Central memory CD8-positive, alpha-beta T cell (primary cell): ENCODE measurements around the gene ADGRB3.

Experiments
- ATAC-seq: fragments of 150-1000 bp; cut with Tn5 transposase; replicated peaks from 2 replicates; pipeline ENCODE4 v1.10.0; 2022; ENCODE audit warnings: mild to moderate bottlenecking, moderate FRiP score, moderate number of reproducible peaks; ENCODE audit not compliant: poor library complexity, severe bottlenecking; ENCODE audit errors: extremely low read depth
- DNase-seq, 2 donors: peaks; one replicate each; pipeline ENCODE4 v3.0.0; 2021; ENCODE audit warnings: low spot score in 2 of 2
- H3K27ac Mint-ChIP-seq: one replicate; pipeline ENCODE4 v1.8.0; 2022; ENCODE audit warnings: low read depth, mild to moderate bottlenecking, moderate library complexity, mixed read lengths
- H3K27me3 Mint-ChIP-seq: one replicate; pipeline ENCODE4 v1.8.0; 2022; ENCODE audit warnings: mixed read lengths
- H3K36me3 Mint-ChIP-seq: one replicate; pipeline ENCODE4 v1.8.0; 2022; ENCODE audit warnings: mild to moderate bottlenecking, moderate library complexity, mixed read lengths; ENCODE audit not compliant: insufficient read depth
- H3K4me1 Mint-ChIP-seq: one replicate; pipeline ENCODE4 v1.8.0; 2022; ENCODE audit warnings: mixed read lengths
- H3K4me3 Mint-ChIP-seq: one replicate; pipeline ENCODE4 v1.8.0; 2022; ENCODE audit warnings: mild to moderate bottlenecking, moderate library complexity, mixed read lengths
- H3K9me3 Mint-ChIP-seq: one replicate; pipeline ENCODE4 v1.8.0; 2022; ENCODE audit warnings: mixed read lengths

The ADGRB3 gene

DNA sequence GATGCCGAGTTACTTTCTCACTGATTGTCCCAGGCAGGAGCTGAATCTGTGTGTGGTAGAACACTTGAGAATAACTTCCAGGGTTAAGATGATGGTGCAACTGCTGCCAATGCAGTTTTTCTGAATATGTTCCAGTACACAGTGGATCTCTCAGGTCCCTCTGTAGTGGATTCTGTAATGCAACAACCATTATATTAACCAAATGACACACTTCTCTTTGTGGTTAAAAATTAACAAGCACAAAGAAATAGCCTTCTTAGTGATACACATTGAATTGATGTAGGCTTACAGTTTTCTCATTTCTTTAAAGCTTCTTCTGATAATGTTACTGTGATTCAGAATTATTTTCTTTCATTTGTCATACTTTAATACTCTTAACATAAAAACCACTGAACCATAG is 383.8 kb downstream of the ADGRB3 start:
- H3K27me3 Mint-ChIP-seq, result no peaks in the 10 kb centered on the region
- H3K36me3 Mint-ChIP-seq, result no peaks in the 10 kb centered on the region
- H3K4me3 Mint-ChIP-seq, result no peak overlapping the region
- ATAC-seq (no peak), DNase-seq (no peak)
- H3K27ac Mint-ChIP-seq, result no peak overlapping the region
- peaks cover 11% of the 10 kb centered on the region for H3K9me3 Mint-ChIP-seq
- H3K4me1 Mint-ChIP-seq, result no peaks in the 10 kb centered on the region

DNA sequence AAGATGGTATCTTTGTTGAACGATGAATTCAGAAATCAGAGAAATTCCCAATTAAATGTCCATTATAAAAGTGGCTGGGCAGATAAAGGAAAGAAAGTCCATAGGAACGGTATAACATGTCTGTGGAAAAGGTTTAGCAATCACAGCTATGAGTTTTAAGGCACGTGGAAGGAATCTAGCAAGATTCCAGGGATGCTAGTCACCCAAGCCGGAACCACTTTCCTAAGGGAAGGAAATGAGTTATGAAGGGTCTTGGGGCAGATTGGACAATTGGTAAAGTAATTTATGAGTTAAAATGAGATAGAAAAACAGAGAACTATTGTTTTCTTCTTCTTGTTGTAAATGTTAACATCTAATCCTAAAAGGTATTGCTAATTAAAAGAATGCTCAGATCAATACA is 384.8 kb downstream of the ADGRB3 start:
- Mint-ChIP-seq H3K9me3 (peaks cover 11% of the 10 kb centered on the region), H3K36me3 (no peaks in the 10 kb centered on the region), H3K4me1 (no peaks in the 10 kb centered on the region), H3K27me3 (no peaks in the 10 kb centered on the region), H3K27ac (no peak overlapping the region), H3K4me3 (no peak overlapping the region)
- DNase-seq (no peak), ATAC-seq (no peak)

DNA sequence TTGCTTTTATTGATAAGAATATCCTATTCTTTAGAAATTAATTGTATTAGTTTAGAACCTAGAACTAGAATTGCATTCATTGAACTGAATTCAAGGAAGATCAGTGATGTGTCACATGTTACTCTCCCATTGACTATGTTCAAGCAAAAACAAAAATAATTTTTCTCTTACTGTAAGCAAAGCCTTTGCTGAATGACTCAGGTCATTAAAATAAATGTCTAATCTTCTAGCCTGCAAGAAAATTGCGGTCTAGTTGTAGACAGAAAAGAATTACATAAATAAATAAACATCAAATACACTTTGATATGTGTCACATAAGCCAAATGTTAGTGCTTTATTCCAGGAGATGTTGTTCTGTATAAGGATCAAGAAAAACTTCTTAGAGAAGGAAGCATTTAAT is 387.9 kb downstream of the ADGRB3 start:
- Mint-ChIP-seq H3K27ac (no peak overlapping the region), H3K27me3 (no peaks in the 10 kb centered on the region), H3K4me1 (no peaks in the 10 kb centered on the region), H3K9me3 (peaks cover 18% of the 10 kb centered on the region), H3K36me3 (no peaks in the 10 kb centered on the region), H3K4me3 (no peak overlapping the region)
- no peak for ATAC-seq
- no peak for DNase-seq

GRCh38 chr6:69026243-69026642 is 391.2 kb downstream of the ADGRB3 start:
- H3K27me3 Mint-ChIP-seq, result no peaks in the 10 kb centered on the region
- H3K36me3 Mint-ChIP-seq, result no peaks in the 10 kb centered on the region
- DNase-seq (no peak), ATAC-seq (no peak)
- H3K27ac Mint-ChIP-seq, result no peak overlapping the region
- H3K4me3 Mint-ChIP-seq, result no peak overlapping the region
- H3K4me1 Mint-ChIP-seq, result no peaks in the 10 kb centered on the region
- peaks cover 15% of the 10 kb centered on the region for H3K9me3 Mint-ChIP-seq

- Mint-ChIP-seq H3K4me3 (no peak overlapping the region), H3K36me3 (no peaks in the 10 kb centered on the region), H3K27ac (no peak overlapping the region), H3K4me1 (no peaks in the 10 kb centered on the region), H3K9me3 (peaks cover 19% of the 10 kb centered on the region), H3K27me3 (no peaks in the 10 kb centered on the region)
- ATAC-seq (no peak), DNase-seq (no peak)
Observed at GRCh38 chr6:69026715-69027114, 391.6 kb downstream of the ADGRB3 start.

GRCh38 chr6:69027861-69028260 is 392.8 kb downstream of the ADGRB3 start:
- Mint-ChIP-seq H3K4me3 (no peak overlapping the region), H3K4me1 (no peaks in the 10 kb centered on the region), H3K36me3 (no peaks in the 10 kb centered on the region), H3K27ac (no peak overlapping the region), H3K27me3 (no peaks in the 10 kb centered on the region), H3K9me3 (peaks cover 20% of the 10 kb centered on the region)
- no peak for ATAC-seq
- no peak for DNase-seq

DNA sequence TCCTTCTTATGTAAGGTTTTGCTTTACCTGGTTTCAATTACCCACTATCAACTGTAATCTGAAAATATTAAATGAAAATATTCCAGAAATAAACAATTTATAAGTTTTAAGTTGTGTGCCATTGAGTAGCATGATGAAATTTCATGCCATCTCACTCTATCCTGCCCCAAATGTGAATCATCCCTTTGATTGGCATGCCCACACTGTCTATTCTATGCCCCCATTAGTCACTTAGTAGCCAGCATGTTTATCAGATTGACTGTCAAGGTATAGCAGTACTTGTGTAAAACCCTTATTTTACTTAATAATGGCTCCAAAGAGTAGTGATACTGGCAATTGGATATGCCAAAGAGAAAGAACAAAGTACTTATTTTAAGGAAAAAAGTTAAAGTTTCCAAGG is 403.8 kb downstream of the ADGRB3 start:
- ATAC-seq (no peak), DNase-seq (no peak)
- Mint-ChIP-seq H3K9me3 (peaks cover 18% of the 10 kb centered on the region), H3K27ac (no peak overlapping the region), H3K36me3 (no peaks in the 10 kb centered on the region), H3K4me1 (no peaks in the 10 kb centered on the region), H3K27me3 (no peaks in the 10 kb centered on the region), H3K4me3 (no peak overlapping the region)

DNA sequence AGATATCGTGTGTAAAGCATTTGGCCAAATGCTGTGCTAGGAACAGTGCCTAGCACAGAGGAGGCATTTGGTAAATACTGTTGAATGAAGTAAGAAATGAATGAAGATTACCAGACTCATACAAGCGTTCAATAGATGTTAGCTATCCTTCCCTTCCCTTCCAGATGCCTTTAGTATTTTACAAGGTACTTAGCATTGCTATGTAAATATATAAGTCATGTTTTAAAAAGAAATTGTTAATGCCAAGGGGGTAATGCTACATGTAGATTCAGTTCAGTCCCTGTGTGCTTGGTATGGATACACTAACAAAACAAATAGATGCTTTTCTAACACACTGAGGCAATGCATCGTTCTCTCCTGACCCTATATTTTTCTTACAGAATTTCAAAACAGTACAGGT is 407.2 kb downstream of the ADGRB3 start:
- Mint-ChIP-seq H3K27ac (no peak overlapping the region), H3K27me3 (no peaks in the 10 kb centered on the region), H3K4me3 (no peak overlapping the region), H3K36me3 (no peaks in the 10 kb centered on the region), H3K9me3 (peaks cover 12% of the 10 kb centered on the region), H3K4me1 (no peaks in the 10 kb centered on the region)
- no peak for ATAC-seq
- DNase-seq, result no peak

DNA sequence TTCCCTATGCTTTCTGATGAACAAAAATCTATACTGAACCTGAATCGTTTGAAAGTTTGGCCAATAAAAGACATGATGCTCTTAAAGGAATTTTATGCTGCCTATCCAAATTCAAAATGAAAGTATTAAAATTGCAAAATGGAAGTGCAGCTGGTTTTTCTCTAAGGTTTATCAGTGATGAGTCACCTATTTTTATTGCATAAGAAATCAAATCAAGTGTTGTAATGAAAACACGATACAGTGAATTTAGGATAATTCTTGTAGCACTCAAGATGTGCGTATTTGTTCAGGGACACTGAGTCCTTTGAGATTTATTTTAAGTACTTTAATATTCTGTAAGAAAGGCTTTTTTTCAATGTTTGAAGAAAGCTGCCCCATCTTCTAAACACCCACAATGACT is 409.5 kb downstream of the ADGRB3 start:
- no peaks in the 10 kb centered on the region for H3K36me3 Mint-ChIP-seq
- no peak overlapping the region for H3K27ac Mint-ChIP-seq
- H3K4me3 Mint-ChIP-seq, result no peak overlapping the region
- no peaks in the 10 kb centered on the region for H3K4me1 Mint-ChIP-seq
- ATAC-seq, result no peak
- no peak for DNase-seq
- no peaks in the 10 kb centered on the region for H3K27me3 Mint-ChIP-seq
- peaks cover 12% of the 10 kb centered on the region for H3K9me3 Mint-ChIP-seq

DNA sequence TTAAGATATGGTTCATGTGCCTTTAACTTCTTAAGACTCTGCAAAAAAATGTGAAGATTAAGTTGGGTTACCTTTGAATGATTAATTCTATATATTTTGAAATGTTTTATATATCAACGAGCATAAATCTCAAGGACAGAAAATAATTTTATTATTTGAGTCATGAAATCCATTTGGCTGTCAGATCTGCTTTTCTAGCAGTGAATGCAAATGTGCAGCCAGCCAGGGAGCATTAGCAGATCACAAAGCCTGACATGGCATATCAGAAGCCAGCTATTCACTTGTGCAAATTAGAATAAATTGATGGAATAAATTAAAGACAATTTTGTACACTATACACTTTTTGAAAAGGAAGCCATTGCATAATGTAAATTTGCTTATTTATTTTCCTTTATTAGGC is 424.3 kb downstream of the ADGRB3 start:
- no peak overlapping the region for H3K27ac Mint-ChIP-seq
- no peaks in the 10 kb centered on the region for H3K27me3 Mint-ChIP-seq

DNA sequence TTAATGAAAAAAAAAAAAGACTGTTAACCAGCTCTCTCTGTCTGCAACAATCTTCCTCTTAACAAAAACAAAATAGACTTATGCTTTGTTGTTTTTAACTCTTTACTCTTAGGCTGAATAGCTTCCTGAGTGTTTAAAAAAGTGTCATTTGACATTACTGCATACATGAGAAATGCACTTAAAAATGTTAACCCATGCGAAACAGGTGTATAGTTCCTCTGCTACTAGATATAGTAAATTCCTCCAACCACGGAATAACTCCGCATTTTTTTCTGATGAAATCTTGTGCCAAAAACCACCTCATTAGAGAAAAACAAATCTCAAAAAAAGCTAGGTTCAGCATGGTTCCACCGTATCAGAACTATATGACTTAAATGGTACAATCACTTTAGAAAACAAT is 426.0 kb downstream of the ADGRB3 start:
- H3K4me1 Mint-ChIP-seq, result no peaks in the 10 kb centered on the region

More for the DNA sequence above, 424.3 kb downstream of the ADGRB3 start:
- Mint-ChIP-seq H3K4me1 (no peaks in the 10 kb centered on the region), H3K36me3 (no peaks in the 10 kb centered on the region), H3K4me3 (no peak overlapping the region), H3K9me3 (peaks cover 21% of the 10 kb centered on the region)
- ATAC-seq (no peak), DNase-seq (no peak)

DNA sequence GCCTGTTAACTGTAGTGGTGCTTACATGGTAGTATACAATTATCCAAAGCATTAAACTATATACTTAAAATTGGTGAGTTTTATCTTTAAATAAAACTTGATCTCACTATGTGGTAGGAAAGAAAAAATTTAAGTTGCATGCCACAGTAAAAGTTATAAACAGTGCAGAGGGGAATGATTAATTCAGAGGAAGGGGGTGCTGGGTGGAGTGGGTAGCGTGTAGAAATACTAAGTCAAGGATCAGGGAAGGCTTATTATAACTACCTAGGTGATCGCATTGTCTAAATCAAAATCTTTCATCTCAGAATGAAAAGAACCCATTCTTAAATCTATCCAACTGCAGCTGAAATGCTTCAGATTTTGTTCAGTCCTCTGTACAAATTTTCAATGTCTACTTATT is 428.3 kb downstream of the ADGRB3 start:
- Mint-ChIP-seq H3K27me3 (no peaks in the 10 kb centered on the region), H3K36me3 (no peaks in the 10 kb centered on the region), H3K9me3 (peaks cover 13% of the 10 kb centered on the region), H3K27ac (no peak overlapping the region), H3K4me3 (no peak overlapping the region), H3K4me1 (no peaks in the 10 kb centered on the region)
- DNase-seq, result no peak
- no peak for ATAC-seq

More for the DNA sequence above, 426.0 kb downstream of the ADGRB3 start:
- H3K36me3 Mint-ChIP-seq, result no peaks in the 10 kb centered on the region
- H3K27ac Mint-ChIP-seq, result no peak overlapping the region
- DNase-seq (no peak), ATAC-seq (no peak)
- H3K27me3 Mint-ChIP-seq, result no peaks in the 10 kb centered on the region
- no peak overlapping the region for H3K4me3 Mint-ChIP-seq
- H3K9me3 Mint-ChIP-seq, result peaks cover 15% of the 10 kb centered on the region

DNA sequence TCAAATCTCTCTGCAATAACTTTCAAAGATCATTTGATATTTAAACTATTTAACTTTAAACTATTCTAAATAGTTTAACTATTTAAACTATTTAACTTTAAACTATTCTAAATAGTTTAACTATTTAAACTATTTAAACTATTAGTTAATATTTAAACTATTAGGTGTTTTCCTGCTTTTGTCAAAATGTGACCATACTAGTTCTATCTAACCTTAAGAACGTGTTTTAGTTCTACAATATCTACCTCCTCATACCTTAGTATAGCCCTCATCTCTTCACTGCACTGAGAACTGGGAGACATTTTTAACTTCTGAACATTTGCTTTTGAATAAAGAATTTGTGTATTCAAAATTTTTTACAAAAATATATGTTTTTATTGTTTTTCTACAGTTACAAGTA is 429.1 kb downstream of the ADGRB3 start:
- H3K27me3 Mint-ChIP-seq, result no peaks in the 10 kb centered on the region
- H3K36me3 Mint-ChIP-seq, result no peaks in the 10 kb centered on the region
- no peak overlapping the region for H3K4me3 Mint-ChIP-seq
- no peak overlapping the region for H3K27ac Mint-ChIP-seq
- peaks cover 5% of the 10 kb centered on the region for H3K9me3 Mint-ChIP-seq
- H3K4me1 Mint-ChIP-seq, result no peaks in the 10 kb centered on the region
- DNase-seq, result no peak
- ATAC-seq, result no peak

DNA sequence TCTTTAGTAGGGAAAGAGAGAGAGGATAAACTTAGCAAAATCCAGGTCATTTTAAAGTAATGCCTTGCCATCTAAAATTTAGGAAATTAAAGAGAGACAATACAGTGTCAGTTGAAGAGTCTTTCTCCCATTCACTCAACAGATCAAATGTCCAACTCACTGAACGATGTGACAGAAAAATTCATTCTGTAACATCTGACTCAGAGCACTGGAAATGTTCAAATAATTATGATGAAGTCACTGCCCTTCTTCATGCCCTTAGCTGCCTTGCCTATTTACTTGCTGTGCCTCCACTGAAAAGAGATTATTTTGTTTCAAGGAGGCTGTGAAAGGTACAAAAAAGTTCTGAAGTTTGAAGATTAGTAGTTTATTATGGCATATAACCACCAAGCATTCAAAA is 434.8 kb downstream of the ADGRB3 start:
- ATAC-seq (no peak), DNase-seq (no peak)
- H3K9me3 Mint-ChIP-seq, result peaks cover 10% of the 10 kb centered on the region
- H3K27ac Mint-ChIP-seq, result no peak overlapping the region
- H3K36me3 Mint-ChIP-seq, result no peaks in the 10 kb centered on the region
- H3K27me3 Mint-ChIP-seq, result no peaks in the 10 kb centered on the region
- no peaks in the 10 kb centered on the region for H3K4me1 Mint-ChIP-seq
- no peak overlapping the region for H3K4me3 Mint-ChIP-seq
